Breast epithelium (tissue), 3 donors: ENCODE measurements around the gene F8A2.
"Not testable (repeated sequence)": the region's sequence is repeated elsewhere in the genome, so short reads cannot be mapped to it uniquely, and the experiment has no call there.

ENCODE experiments used
- POLR2A ChIP-seq: fragments of 450-650 bp; IDR thresholded peaks from one replicate; pipeline ENCODE4 v1.6.1; 2016; ENCODE audit warnings: antibody characterized with exemption, mild to moderate bottlenecking, moderate library complexity
- POLR2AphosphoS5 ChIP-seq, 3 donors: sonication (generic); formaldehyde crosslinking; IDR thresholded peaks; one replicate each; pipeline ENCODE4 v1.6.1; 2017; ENCODE audit warnings: antibody characterized with exemption in 3 of 3
- TF ChIP-seq, protein P1 (sequence below), 3 donors: fragments of 450-650 bp; IDR thresholded peaks; one replicate each; pipeline ENCODE4 v1.5.1; 2016 to 2017; ENCODE audit warnings: antibody characterized with exemption in 3 of 3, mild to moderate bottlenecking in 3 of 3, moderate library complexity in 3 of 3

DNA sequence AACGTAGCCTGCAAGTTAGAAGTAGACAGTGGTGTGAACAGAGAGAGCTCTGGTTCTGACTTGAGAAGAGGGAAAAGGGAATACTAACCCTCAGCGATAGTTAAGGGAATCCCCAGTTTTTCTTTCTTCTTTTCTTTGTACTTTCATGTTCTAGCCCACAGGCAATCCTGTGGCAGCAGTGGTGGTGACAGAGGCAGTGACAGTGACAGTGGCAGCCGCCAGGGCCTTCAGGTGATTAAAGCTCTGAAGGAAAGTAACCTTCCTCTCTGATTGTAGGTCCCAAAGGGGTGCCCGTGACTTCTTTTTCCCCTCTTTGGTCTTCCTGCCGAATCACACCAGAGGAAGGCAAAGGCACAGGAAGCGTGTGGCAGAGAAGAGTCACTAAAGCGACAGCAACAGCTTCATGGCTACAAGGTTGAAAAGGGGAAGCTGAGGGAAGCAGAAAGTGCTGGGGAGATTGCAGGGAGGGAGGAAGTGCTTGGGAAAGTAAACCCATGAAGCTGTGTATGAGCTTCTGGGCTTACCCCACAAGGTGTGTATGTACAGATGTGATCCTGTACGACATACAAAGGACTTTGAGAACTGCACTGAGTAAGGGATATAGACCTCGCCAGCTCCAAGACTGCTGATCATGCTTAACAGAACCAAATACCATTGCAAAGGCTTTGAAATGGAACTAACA lies 8.0 kb upstream of the F8A2 start:
- TF ChIP-seq, protein P1, sequence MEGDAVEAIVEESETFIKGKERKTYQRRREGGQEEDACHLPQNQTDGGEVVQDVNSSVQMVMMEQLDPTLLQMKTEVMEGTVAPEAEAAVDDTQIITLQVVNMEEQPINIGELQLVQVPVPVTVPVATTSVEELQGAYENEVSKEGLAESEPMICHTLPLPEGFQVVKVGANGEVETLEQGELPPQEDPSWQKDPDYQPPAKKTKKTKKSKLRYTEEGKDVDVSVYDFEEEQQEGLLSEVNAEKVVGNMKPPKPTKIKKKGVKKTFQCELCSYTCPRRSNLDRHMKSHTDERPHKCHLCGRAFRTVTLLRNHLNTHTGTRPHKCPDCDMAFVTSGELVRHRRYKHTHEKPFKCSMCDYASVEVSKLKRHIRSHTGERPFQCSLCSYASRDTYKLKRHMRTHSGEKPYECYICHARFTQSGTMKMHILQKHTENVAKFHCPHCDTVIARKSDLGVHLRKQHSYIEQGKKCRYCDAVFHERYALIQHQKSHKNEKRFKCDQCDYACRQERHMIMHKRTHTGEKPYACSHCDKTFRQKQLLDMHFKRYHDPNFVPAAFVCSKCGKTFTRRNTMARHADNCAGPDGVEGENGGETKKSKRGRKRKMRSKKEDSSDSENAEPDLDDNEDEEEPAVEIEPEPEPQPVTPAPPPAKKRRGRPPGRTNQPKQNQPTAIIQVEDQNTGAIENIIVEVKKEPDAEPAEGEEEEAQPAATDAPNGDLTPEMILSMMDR (IDR thresholded peaks at IDR 0.05), result not testable (repeated sequence)
- TF ChIP-seq POLR2A; POLR2AphosphoS5 (IDR thresholded peaks at IDR 0.05): not testable (repeated sequence)
